GM21825 (cell line): Measurements from ENCODE around the gene CNKSR2.

Experiments used
- ATAC-seq: cut with Tn5 transposase; IDR thresholded peaks from one replicate; pipeline ENCODE4 v1.9.1; 2021; ENCODE audit warnings: mild to moderate bottlenecking, moderate library complexity; ENCODE audit not compliant: unreplicated experiment

Gene CNKSR2

DNA sequence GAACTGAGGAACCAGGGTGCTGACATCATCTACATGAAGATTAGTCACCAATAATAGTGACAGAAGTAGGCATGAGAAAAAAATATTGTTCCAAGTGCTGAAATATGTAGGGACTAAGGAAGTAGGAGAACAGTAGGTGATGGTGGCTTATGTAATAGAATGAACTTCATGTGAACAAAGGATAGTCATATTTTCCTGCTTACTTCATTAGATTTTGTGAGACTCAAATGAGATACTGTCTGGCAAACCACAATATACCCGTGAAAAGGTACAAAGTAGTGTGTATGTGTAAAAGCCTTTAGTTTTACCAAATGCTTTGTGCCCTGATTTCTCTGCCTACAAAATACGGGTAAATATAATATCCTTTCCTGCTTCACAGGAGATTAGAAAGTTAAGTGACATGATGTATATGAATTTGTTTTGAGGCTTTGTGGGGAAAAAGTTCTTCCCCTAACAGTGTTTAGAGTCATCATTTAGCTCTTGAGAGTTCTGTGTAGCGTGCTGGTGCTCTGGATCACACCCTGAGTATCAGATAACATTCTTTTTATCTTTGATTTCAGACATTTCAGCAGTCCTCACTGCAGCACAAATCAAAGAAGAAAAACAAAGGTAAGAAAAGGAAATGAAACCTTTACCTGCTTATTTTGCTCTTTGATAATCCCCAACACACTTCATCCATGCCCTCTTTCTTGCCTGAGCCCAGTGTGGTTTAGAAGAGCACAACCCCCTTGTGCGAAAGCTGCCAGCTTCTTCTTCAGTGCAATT is 216.0 kb downstream of the CNKSR2 start:
- no peak for ATAC-seq

DNA sequence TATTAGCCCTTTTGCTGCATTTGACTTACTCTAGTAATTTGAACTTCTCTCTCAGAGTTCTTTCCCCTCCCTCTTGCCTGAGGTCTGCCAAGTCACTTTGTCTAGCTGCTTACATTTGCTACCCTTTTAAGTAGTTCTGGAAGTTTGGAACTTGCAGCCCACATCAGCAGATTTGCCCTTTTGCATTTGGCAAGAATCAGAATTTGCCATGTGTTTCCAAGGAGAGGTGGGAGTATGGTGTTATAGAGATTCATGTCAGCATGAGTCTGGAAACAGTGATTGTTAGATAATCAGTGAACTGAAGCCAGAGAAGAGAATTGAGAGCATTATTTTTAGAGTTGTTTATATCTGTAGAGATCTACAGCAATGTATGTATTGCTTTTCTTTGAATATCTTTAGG is 231.8 kb downstream of the CNKSR2 start:
- no peak for ATAC-seq

- ATAC-seq, result no peak
Observed at GRCh38 chrX:21610168-21610567, 235.9 kb downstream of the CNKSR2 start.

DNA sequence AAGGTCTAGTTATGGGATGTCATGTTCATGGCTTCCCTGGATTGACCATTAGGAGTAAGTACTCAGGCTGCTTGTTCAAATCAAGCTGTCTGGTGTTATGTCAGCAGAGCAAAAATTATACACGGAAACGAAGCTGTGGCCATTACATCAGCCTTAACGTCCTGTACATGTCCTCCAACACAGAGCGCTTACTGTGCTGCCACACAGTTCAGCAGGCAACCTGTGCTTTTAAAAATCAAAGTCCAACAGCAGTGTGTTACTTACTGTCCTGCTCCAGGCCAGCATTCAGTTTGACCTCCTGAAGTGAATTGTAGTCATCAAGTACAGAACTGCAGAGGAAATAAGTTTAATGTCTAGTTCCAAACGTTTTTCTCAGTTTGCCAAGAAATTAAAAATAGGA is 237.9 kb downstream of the CNKSR2 start:
- no peak for ATAC-seq

DNA sequence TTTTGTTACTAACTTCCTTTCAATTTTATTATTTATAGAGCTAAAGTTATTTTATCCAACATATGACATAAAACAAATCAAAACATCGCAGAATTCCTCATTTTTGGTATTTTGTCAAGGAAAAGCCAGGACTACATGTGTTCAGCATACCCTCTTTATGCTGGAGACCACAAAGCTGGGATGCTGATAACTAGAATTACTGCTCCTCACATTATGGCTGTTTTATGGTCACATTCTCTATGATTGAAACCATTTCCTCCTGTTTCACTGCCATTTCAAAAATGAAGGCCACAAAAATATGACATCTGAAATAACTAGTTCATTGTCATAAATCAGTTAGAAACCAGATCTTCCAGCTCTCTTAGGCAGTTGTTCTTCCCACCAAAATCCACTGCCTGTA is 242.2 kb downstream of the CNKSR2 start:
- no peak for ATAC-seq

DNA sequence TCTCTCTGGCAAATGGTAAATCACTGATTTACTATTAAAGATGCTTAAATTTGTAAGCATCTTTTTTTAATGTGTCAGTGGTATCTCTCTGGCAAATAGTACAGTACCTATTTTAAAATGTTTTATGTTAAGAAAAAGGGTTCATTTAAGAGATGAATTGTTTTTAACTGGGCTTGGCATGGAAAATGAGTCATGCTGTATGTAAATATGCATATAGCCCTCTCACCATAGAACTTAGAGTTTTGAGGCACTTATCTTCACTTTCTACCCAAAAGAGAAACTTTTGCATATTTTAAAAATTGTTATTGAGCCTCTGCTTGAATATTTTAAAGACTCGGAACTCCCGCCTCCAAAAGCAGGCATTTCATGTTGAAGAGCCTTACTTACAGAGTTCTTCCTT is 246.0 kb downstream of the CNKSR2 start:
- ATAC-seq, result no peak

- no peak for ATAC-seq
Observed at GRCh38 chrX:21623778-21624501, 249.7 kb downstream of the CNKSR2 start.

DNA sequence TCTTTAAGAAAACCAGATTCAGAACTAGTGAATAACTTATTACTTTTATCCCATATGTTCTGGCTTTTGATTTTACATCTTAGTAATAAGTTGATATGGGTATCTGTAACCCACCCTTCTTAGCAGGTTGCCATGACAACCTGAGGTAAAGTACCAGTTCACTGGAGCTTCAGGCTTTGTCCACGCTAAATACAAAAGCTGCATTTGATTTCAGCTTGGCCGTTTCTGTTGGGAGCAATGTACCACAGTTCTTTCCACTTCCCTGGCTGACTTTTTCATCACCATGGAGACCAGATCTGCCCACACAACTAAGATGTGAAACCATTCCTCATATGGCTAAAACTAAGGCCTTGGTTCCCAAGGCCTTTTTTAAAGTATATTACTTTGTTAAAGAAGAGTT is 257.8 kb downstream of the CNKSR2 start:
- no peak for ATAC-seq

GRCh38 chrX:21638311-21638710 is 264.1 kb downstream of the CNKSR2 start:
- no peak for ATAC-seq

DNA sequence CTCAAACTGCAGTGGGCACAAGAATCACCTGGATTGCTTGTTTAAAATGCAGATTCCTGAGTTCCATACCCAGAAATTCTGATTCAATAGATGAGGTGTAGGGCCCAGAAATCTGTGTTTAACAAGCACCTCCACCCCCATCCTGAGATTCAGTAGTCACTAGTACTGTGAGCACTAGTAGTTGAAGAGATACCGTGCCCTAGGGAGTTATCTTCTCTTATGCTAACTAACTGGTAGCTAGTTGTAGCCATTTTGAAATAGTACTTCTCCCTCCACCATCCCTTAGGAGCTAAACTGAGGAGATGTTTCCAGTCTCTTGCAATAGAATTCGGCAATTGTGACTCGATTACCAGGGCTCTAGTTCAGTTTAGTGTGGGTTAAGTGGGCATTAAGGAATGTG is 265.6 kb downstream of the CNKSR2 start:
- ATAC-seq, result no peak

GRCh38 chrX:21645431-21645830 is 271.2 kb downstream of the CNKSR2 start:
- ATAC-seq, result no peak

DNA sequence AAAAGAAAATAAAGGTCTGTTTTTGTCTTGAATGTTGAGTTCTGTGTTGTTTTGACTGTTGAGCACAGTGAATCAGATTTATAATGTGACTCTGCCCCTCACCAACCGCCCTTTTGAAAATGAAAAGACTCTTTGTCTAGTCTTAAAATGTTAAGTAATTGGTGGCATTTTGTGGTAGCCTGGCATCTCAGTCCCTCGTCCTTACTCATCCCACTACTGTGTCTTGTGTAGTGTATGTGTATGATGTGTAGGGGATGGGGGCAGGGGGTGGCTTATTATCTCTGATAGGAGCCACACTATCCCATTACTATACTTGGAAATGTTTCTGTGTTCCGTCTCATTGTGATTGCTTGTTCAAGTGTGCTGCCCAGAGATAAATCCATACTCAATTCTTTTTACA is 271.7 kb downstream of the CNKSR2 start:
- no peak for ATAC-seq

- ATAC-seq, result no peak
Observed at GRCh38 chrX:21655901-21656586, 281.8 kb downstream of the CNKSR2 start.

- no peak for ATAC-seq
Observed at GRCh38 chrX:21656587-21657317, 282.5 kb downstream of the CNKSR2 start.

GRCh38 chrX:21657318-21658151 is 283.3 kb downstream of the CNKSR2 start:
- no peak for ATAC-seq

- no peak for ATAC-seq
Observed at GRCh38 chrX:21658152-21658737, 284.0 kb downstream of the CNKSR2 start, which contains the start of gene KLHL34. KLHL34 (minus strand) TSS chrX:21658330; CDS start chrX:21657788, 542 bp downstream.

- ATAC-seq, result no peak
Observed at GRCh38 chrX:21658746-21659145, 284.5 kb downstream of the CNKSR2 start.

DNA sequence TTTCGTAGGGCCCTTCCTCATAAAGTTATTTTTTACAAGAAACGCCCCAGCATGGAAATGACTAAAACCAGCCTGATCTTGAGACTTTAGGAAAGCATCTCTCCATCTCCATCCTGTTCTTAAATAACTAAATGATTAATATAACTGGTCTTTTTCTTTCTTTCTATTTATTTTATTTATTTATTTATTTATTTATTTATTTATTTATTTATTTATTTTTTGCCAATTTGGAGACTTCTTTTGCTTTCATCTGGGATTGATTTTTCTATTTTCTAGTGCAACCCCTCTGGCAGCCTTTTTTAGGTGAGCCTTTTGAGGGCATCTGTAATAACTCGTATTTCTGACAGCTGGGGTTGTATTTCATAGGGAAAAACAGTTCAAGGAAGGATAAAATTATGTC is 285.1 kb downstream of the CNKSR2 start:
- ATAC-seq, result no peak

- ATAC-seq, result no peak
Observed at GRCh38 chrX:21660156-21660555, 285.9 kb downstream of the CNKSR2 start.

- no peak for ATAC-seq
Observed at GRCh38 chrX:21661316-21661715, 287.1 kb downstream of the CNKSR2 start.
